HepG2 (cell line): ENCODE data around the gene TECTB. TPM values are rescaled to one million over a fixed set of nuclear protein-coding genes. Genes with fewer than 3 reads are reported as not detected.

Experiments used
- ATAC-seq: fragments of 200-7000 bp; cut with Tn5 transposase; 3 replicates; pipeline ENCODE4 v1.9.1; 2020; ENCODE audit warnings: mild to moderate bottlenecking, moderate library complexity
- Bru-seq: library from RNA; stranded (reverse); fragments of 400-500 nt; gene quantifications from one replicate; lab custom pipeline; 2021; lab: Mats Ljungman, UMichigan
- BruChase-seq, 2 experiments: library from RNA; stranded (reverse); fragments of 400-500 nt; gene quantifications; one replicate each; lab custom pipeline; 2021; lab: Mats Ljungman, UMichigan
- BruUV-seq: library from RNA; stranded (reverse); fragments of 400-500 nt; replicated peaks from 2 replicates; lab custom pipeline; 2021; lab: Mats Ljungman, UMichigan
- CTCF ChIA-PET: fragments of 300-600 bp; formaldehyde crosslinking; extraction: SDS; loops from one replicate; lab custom pipeline; 2021; ENCODE audit warnings: low total read pairs, inconsistent platforms, low intra/inter-chr PET ratio; lab: Yijun Ruan, JAX
- POLR2A ChIA-PET: fragments of 350-600 bp; sonication (Branson Sonifier 250); formaldehyde crosslinking; loops from one replicate; lab custom pipeline; 2020; ENCODE audit warnings: antibody characterized with exemption, inconsistent platforms; lab: Yijun Ruan, JAX
- DNase-seq: peaks from one replicate; pipeline ENCODE4 v3.0.0-alpha.2; 2015; ENCODE audit warnings: low spot score
- FAIRE-seq: peaks from 3 replicates; lab custom pipeline; 2011; peaks lifted over from hg19 to GRCh38; lab: Jason Lieb, UNC
- H2AFZ ChIP-seq: one replicate; pipeline ENCODE4 v1.6.1; 2011; ENCODE audit warnings: low read length, inconsistent platforms
- H3K27ac ChIP-seq: fragments of 300-600 bp; 3 replicates; pipeline ENCODE4 v1.8.0; 2011; ENCODE audit warnings: mixed run types, mild to moderate bottlenecking, mixed read lengths, low read length, inconsistent platforms; ENCODE audit not compliant: insufficient read depth; ENCODE audit errors: extremely low read length
- H3K27me3 ChIP-seq, 2 experiments: fragments of 200-600 bp in 1 of 2; 2 replicates in 1 of 2; 3 replicates in 1 of 2; pipeline versions ENCODE4 v1.6.0 to v1.8.0; 2011; ENCODE audit warnings: low read length in 2 of 2, mild to moderate bottlenecking in 2 of 2, moderate library complexity in 2 of 2, inconsistent platforms in 1 of 2; ENCODE audit not compliant: insufficient read depth in 2 of 2, control insufficient read depth in 1 of 2
- H3K36me3 ChIP-seq, 2 experiments: fragments of 200-600 bp in 1 of 2; replicated peaks in 1 of 2; 2 replicates in 1 of 2; 3 replicates in 1 of 2; pipeline versions ENCODE4 v1.5.1 to v1.8.0; 2011; ENCODE audit warnings: low read length in 2 of 2, inconsistent platforms in 1 of 2; ENCODE audit not compliant: insufficient read depth in 2 of 2, control insufficient read depth in 1 of 2
- H3K4me1 ChIP-seq: 2 replicates; pipeline ENCODE4 v1.5.1; 2012; ENCODE audit warnings: low read length, inconsistent platforms; ENCODE audit not compliant: insufficient read depth
- H3K4me2 ChIP-seq: 2 replicates; pipeline ENCODE4 v1.6.0; 2011; ENCODE audit warnings: low read depth, low read length, inconsistent platforms
- H3K4me3 ChIP-seq, 3 experiments: fragments of 200-600 bp in 1 of 3; sonication (generic), shearing (Covaris generic) in 1 of 3; replicated peaks in 1 of 3; 2 replicates each; pipeline ENCODE4 v1.5.1; 2011 to 2016; ENCODE audit warnings: low read length in 3 of 3, inconsistent platforms in 2 of 3, low read depth in 2 of 3, mild to moderate bottlenecking in 2 of 3, control low read depth in 1 of 3, mixed read lengths in 1 of 3; ENCODE audit not compliant: insufficient read depth in 1 of 3
- H3K79me2 ChIP-seq: one replicate; pipeline ENCODE4 v1.6.1; 2011; ENCODE audit warnings: low read length, inconsistent platforms; ENCODE audit not compliant: insufficient read depth
- H3K9ac ChIP-seq: 2 replicates; pipeline ENCODE4 v1.6.0; 2011; ENCODE audit warnings: mild to moderate bottlenecking, low read depth, low read length, inconsistent platforms; ENCODE audit not compliant: insufficient read depth
- H3K9me3 ChIP-seq: 2 replicates; pipeline ENCODE4 v1.5.1; 2012; ENCODE audit warnings: mild to moderate bottlenecking, low read length
- H4K20me1 ChIP-seq: 2 replicates; pipeline ENCODE4 v1.6.0; 2011; ENCODE audit warnings: inconsistent platforms, mild to moderate bottlenecking, low read length, moderate library complexity; ENCODE audit not compliant: insufficient read depth
- ATF7-NPFF ChIP-seq: sonication (generic); formaldehyde crosslinking; IDR thresholded peaks from 2 replicates; pipeline ENCODE4 v1.8.1; 2023; ENCODE audit warnings: mild to moderate bottlenecking, low read depth, missing genetic modification reagents, moderate library complexity
- ELF4 ChIP-seq: sonication (generic); formaldehyde crosslinking; IDR thresholded peaks from 2 replicates; pipeline ENCODE4 v1.5.0; 2020; ENCODE audit warnings: missing genetic modification reagents, mild to moderate bottlenecking, moderate library complexity, borderline replicate concordance
- PHF20 ChIP-seq: sonication (generic); formaldehyde crosslinking; IDR thresholded peaks from 2 replicates; pipeline ENCODE4 v1.5.0; 2020; ENCODE audit warnings: mild to moderate bottlenecking, missing genetic modification reagents
- PLRG1 ChIP-seq: fragments of 450-650 bp; conservative IDR thresholded peaks from 2 replicates; pipeline ENCODE4 v1.6.1; 2016
- ZBTB38 ChIP-seq: sonication (generic); formaldehyde crosslinking; IDR thresholded peaks from 2 replicates; pipeline ENCODE4 v1.5.1; 2020; ENCODE audit warnings: mild to moderate bottlenecking, missing genetic modification reagents
- ZFP36 ChIP-seq: fragments of 150-350 bp; IDR thresholded peaks from 2 replicates; pipeline ENCODE4 v1.6.1; 2018; ENCODE audit warnings: borderline replicate concordance, low read length, low read depth; ENCODE audit not compliant: partially characterized antibody
- ZFP90 ChIP-seq: sonication (generic); formaldehyde crosslinking; IDR thresholded peaks from 2 replicates; pipeline ENCODE4 v1.8.0; 2022; ENCODE audit warnings: missing genetic modification reagents, mild to moderate bottlenecking, inconsistent platforms, borderline replicate concordance
- ZNF484 ChIP-seq: sonication (generic); formaldehyde crosslinking; IDR thresholded peaks from 2 replicates; pipeline ENCODE4 v1.5.1; 2020; ENCODE audit warnings: mild to moderate bottlenecking, low read depth, missing genetic modification reagents, borderline replicate concordance
- WGBS: methylation state at CpG from one replicate; pipeline ENCODE4 v1.1.6; 2017; ENCODE audit warnings: low lambda C conversion rate; 5-methylcytosine and 5-hydroxymethylcytosine counted together
- in situ Hi-C: cut with HindIII; loops from 2 replicates; pipeline ENCODE4 v1.10.0; 2017; ENCODE audit warnings: low pct_unique_long_range_greater_than_20kb; ENCODE audit not compliant: extremely low pct_ligation_motif_present
- intact Hi-C: fragments of 100-400 bp; cut with micrococcal nuclease; formaldehyde crosslinking; loops from one replicate; pipeline ENCODE4 v1.10.0; 2022; ENCODE audit not compliant: unreplicated experiment
- long read RNA-seq, 2 experiments: library from RNA in 1 of 2; library from polyadenylated mRNA in 1 of 2; stranded (forward) in 1 of 2; unstranded in 1 of 2; transcript quantifications; one replicate each; pipeline ENCODE4 v2.0.0, GENCODE V29; 2019 to 2022
- polyA minus RNA-seq, 3 experiments: library from RNA; depleted of rRNA, polyadenylated mRNA; stranded (reverse); fragments of >200 nt; gene quantifications; 2 replicates each; pipeline ENCODE4 v1.2.3, GENCODE V29; 2011; ENCODE audit warnings: low replicate concordance in 1 of 3
- polyA plus RNA-seq, 8 experiments: library from polyadenylated mRNA; depleted of rRNA in 3 of 8; stranded (reverse) in 7 of 8; unstranded in 1 of 8; fragments of >200 nt; fragmentation: Illumina TruSeq in 4 of 8; extraction: Trizol in 4 of 8; gene quantifications; 2 replicates each; pipeline versions ENCODE4 v1.2.1 to v1.2.3, GENCODE V29; 2011 to 2016; ENCODE audit warnings: low read depth in 4 of 8, missing spikeins in 1 of 8, mixed read lengths in 1 of 8; ENCODE audit not compliant: insufficient read depth in 1 of 8
- total RNA-seq, 5 experiments: library from RNA; depleted of rRNA; stranded (reverse); fragments of >200 nt; fragmentation: Illumina TruSeq; extraction: Trizol; gene quantifications; 2 replicates each; pipeline ENCODE4 v1.2.3, GENCODE V29; 2016; ENCODE audit warnings: low read depth in 1 of 5

TECTB gene
- 1.3 and 1.8 TPM in 2 replicates for total RNA-seq (2016; rRNA removed; fragmentation: Illumina TruSeq; extraction: Trizol)
- 0.61 and 0.71 TPM in 2 replicates for total RNA-seq (2016; cell fraction: cytosol; rRNA removed; fragmentation: Illumina TruSeq; extraction: Trizol; ENCODE audit: low read depth)
- total RNA-seq (2016; cell fraction: insoluble cytoplasmic fraction; rRNA removed; fragmentation: Illumina TruSeq; extraction: Trizol): 1.5 and 1.9 TPM in 2 replicates
- 1.0 and 1.4 TPM in 2 replicates for total RNA-seq (2016; cell fraction: membrane; rRNA removed; fragmentation: Illumina TruSeq; extraction: Trizol)
- 2.4 and 2.8 TPM in 2 replicates for total RNA-seq (2016; cell fraction: nucleus; rRNA removed; fragmentation: Illumina TruSeq; extraction: Trizol)
- 0.78 and 1.1 TPM in 2 replicates for polyA plus RNA-seq (2011; rRNA removed)
- 0.48 and 0.63 TPM in 2 replicates for polyA plus RNA-seq (2011; cell fraction: cytosol; rRNA removed)
- polyA plus RNA-seq (2011; cell fraction: nucleus; rRNA removed): 1.3 and 1.7 TPM in 2 replicates
- 0.68 and 1.6 TPM in 2 replicates for polyA plus RNA-seq (2012)
- 0.19 and 0.38 TPM in 2 replicates for polyA plus RNA-seq (2016; cell fraction: cytosol; fragmentation: Illumina TruSeq; extraction: Trizol; ENCODE audit: low read depth)
- polyA plus RNA-seq (2016; cell fraction: insoluble cytoplasmic fraction; fragmentation: Illumina TruSeq; extraction: Trizol; ENCODE audit: low read depth): 1.3 and 1.6 TPM in 2 replicates
- 0.73 and 0.96 TPM in 2 replicates for polyA plus RNA-seq (2016; cell fraction: membrane; fragmentation: Illumina TruSeq; extraction: Trizol; ENCODE audit: low read depth)
- 4.3 and 5.3 TPM in 2 replicates for polyA plus RNA-seq (2016; cell fraction: nucleus; fragmentation: Illumina TruSeq; extraction: Trizol; ENCODE audit: insufficient read depth, low read depth)
- polyA minus RNA-seq (2011; rRNA and poly(A)+ RNA removed; ENCODE audit: low replicate concordance): 0.66 TPM in 1 of 2 replicates, not detected in the other
- polyA minus RNA-seq (2011; cell fraction: cytosol; rRNA and poly(A)+ RNA removed): 0.40 TPM in 1 of 2 replicates, not detected in the other
- polyA minus RNA-seq (2011; cell fraction: nucleus; rRNA and poly(A)+ RNA removed): 0.52 and 0.99 TPM in 2 replicates
- percentile 42 among the genes with signal in this experiment for Bru-seq, nascent RNA
- BruChase-seq, experiment 1, labeled RNA remaining after a 6-hour chase: percentile 48 among the genes with signal in this experiment
- BruChase-seq, experiment 2, labeled RNA remaining after a 2-hour chase: percentile 45 among the genes with signal in this experiment
- long read RNA-seq, experiment 1: 0 reads
- long read RNA-seq, experiment 2, partial matches to known transcripts: 4 of 6 reads
- long read RNA-seq, experiment 2, other reads (novel, unspliced or antisense): 2 of 6 reads

GRCh38 chr10:112283100-112283499 lies at the start of gene TECTB:
TECTB (plus strand) TSS chr10:112283400; CDS start chr10:112283735, 335 bp downstream.
- H3K9ac ChIP-seq: no peak within 1 kb of the TSS
- H3K4me2 ChIP-seq: no peak within 1 kb of the TSS
- no peaks in the 10 kb centered on the region for H4K20me1 ChIP-seq
- ATAC-seq (no peak), FAIRE-seq (no peak), DNase-seq (no peak)
- POLR2A ChIA-PET: no interaction called here
- no peaks in the 10 kb centered on the region for H3K36me3 ChIP-seq
- no peak within 1 kb of the TSS for H2AFZ ChIP-seq
- H3K9me3 ChIP-seq: no peaks in the 10 kb centered on the region
- H3K27me3 ChIP-seq: no peaks in the 10 kb centered on the region
- TF ChIP-seq ZFP90 (CRISPR knock-in tag) (no peak), PHF20 (no peak), ZNF484 (CRISPR knock-in tag) (no peak), ZFP36 (no peak), PLRG1 (no peak), ELF4 (CRISPR knock-in tag) (no peak), ZBTB38 (CRISPR knock-in tag) (no peak), ATF7-NPFF (no peak)
- 95% methylated on average over 6 of the region's 6 CpGs for WGBS
- H3K27ac ChIP-seq: no peak within 1 kb of the TSS
- H3K4me1 ChIP-seq: peaks cover 73% of the 10 kb centered on the region
- CTCF ChIA-PET: no interaction called here
- intact Hi-C loops: no loop called here
- BruUV-seq: no TSS peak
- in situ Hi-C loops: no loop called here
- no peak within 1 kb of the TSS for H3K4me3 ChIP-seq
- H3K79me2 ChIP-seq: no peaks in the 10 kb centered on the region
